Kidney epithelial cell (primary cell): ENCODE data around the gene REG4. TPM values are rescaled to one million over a fixed set of nuclear protein-coding genes. Genes with fewer than 3 reads are reported as not detected.

Experiments used
- DNase-seq: peaks from one replicate; pipeline ENCODE4 v3.0.0-alpha.2; 2010; ENCODE audit warnings: low read depth
- H3K27me3 ChIP-seq: 2 replicates; pipeline ENCODE4 v1.6.0; 2011; ENCODE audit warnings: low read length; ENCODE audit not compliant: control insufficient read depth, insufficient read depth
- H3K36me3 ChIP-seq: 2 replicates; pipeline ENCODE4 v1.5.1; 2011; ENCODE audit warnings: low read length; ENCODE audit not compliant: control insufficient read depth, insufficient read depth
- H3K4me3 ChIP-seq: 2 replicates; pipeline ENCODE4 v1.5.1; 2011; ENCODE audit warnings: low read depth, mild to moderate bottlenecking, control low read depth, low read length
- total RNA-seq: library from RNA; depleted of rRNA; stranded (reverse); fragments of >200 nt; gene quantifications from 2 replicates; pipeline ENCODE4 v1.2.3, GENCODE V29; 2015
- TF ChIP-seq, protein P1 (sequence below): IDR thresholded peaks from 2 replicates; pipeline ENCODE4 v1.5.1; 2011; ENCODE audit warnings: mild to moderate bottlenecking, moderate library complexity, low read length, control low read depth, inconsistent platforms; ENCODE audit not compliant: insufficient read depth, poor library complexity, severe bottlenecking

The REG4 gene
- total RNA-seq, 1 donor from 2014 or later = not detected

DNA sequence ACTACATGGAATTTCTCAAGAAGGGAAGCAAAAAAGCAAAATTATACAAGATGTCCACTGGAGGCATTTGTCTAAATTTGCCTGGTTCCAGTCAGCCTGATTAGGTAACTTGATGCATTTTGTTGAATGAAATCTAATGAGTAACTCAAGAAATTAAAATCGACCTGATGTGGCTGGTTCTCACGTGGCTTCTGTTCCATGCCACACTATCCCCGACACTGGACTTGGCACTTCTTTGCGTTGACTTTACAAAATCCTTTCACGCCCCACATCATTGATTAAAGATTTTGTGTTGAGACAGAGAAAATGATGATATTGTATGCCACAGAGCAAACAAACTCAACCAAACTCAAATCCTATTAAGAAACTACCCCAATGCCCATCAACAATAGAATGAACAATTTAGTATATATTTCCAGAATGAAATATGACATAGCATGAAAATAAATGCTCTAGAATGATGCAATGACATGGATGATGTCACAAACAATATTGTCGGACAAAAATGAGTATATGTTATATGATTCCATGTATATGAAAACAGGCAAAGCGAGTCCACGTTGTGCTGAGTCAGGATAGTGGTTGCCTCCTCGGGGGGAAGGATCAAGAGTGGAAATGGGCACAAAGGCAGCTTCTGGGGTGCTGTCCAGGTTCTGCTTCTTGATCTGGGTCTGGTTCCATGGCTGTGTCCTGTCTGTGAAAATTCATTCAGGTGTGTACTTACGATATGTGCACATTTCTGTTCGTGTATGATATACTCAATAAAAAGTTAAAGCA is 29.6 kb downstream of the REG4 start:
- Histone ChIP-seq H3K27me3 (no peaks in the 10 kb centered on the region), H3K4me3 (no peak overlapping the region), H3K36me3 (no peaks in the 10 kb centered on the region)
- no peak for DNase-seq
- TF ChIP-seq, protein P1, sequence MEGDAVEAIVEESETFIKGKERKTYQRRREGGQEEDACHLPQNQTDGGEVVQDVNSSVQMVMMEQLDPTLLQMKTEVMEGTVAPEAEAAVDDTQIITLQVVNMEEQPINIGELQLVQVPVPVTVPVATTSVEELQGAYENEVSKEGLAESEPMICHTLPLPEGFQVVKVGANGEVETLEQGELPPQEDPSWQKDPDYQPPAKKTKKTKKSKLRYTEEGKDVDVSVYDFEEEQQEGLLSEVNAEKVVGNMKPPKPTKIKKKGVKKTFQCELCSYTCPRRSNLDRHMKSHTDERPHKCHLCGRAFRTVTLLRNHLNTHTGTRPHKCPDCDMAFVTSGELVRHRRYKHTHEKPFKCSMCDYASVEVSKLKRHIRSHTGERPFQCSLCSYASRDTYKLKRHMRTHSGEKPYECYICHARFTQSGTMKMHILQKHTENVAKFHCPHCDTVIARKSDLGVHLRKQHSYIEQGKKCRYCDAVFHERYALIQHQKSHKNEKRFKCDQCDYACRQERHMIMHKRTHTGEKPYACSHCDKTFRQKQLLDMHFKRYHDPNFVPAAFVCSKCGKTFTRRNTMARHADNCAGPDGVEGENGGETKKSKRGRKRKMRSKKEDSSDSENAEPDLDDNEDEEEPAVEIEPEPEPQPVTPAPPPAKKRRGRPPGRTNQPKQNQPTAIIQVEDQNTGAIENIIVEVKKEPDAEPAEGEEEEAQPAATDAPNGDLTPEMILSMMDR = no peak

DNA sequence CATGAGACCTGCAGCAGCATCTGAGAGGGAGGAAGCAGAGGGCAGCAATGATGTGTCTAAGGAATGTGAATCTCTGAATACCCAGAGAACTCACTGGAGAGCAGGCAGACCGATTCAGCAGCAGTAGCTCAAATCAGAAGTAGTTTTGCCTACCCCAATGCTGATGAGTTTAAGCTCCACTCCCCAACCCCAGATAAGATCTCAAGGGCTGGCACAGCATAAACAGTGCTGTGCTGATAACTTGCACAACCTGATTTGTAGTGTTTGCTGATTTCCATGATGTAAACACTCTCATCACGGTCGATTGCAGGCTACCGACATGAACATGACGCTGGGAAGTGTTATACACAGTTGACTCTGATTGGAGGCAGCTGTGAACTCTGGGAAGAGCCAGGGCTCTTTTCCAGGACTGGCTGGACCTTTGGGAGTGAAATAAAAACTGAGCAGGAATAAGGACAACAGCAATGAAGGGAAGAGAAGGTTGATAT is 31.3 kb downstream of the REG4 start:
- H3K36me3 ChIP-seq = no peaks in the 10 kb centered on the region
- H3K27me3 ChIP-seq = no peaks in the 10 kb centered on the region
- TF ChIP-seq, protein P1 = no peak
- no peak overlapping the region for H3K4me3 ChIP-seq
- no peak for DNase-seq

DNA sequence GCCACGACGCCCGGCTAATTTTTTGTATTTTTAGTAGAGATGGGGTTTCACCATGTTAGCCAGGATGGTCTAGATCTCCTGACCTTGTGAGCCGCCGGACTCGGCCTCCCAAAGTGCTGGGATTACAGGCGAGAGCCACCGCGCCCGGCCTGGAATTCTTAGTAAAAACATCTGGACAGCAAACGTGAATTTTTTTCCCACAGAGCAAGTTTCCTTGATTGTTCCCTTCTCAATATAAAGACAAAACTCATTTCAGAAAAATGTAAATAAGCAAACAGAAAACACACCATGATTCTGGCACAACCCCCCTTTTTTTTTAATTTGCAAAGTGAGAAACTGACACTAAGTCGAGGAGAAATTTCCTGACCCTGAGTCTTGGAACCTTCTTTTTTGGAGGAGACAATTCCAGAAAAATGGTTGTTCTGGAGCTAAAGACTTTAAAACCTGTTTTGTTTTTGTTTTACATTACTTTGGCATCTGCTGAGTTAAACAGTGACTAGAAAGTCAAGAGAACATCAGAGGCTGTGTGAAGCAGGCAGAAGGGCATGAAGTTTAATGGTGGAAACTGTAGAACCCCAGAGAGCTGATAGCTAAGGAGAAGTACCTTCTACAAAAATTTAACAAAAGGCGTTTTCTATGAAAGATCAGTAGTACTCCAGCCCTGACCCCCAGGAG is 32.2 kb downstream of the REG4 start:
- DNase-seq = no peak

DNA sequence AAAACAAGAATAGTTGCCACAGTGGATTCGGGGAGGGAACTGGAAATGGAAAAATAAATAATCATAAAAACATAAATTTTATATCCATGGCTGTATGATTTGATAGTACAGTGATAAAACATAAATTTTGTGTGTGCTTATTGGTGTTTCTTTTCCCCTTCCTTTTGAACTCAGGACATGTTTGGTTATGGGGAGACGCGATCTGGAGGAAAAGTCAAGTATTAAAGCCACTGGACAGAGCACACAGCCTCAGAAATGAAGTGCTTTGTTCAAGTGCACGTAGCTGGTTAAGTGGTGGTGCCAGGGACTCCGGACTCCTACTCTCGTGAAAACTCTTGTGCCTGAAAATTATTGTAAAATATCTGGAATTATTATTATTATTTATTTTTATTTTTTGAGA is 32.9 kb downstream of the REG4 start:
- TF ChIP-seq, protein P1 = no peak
- DNase-seq = no peak
- Histone ChIP-seq H3K27me3 (no peaks in the 10 kb centered on the region), H3K36me3 (no peaks in the 10 kb centered on the region), H3K4me3 (no peak overlapping the region)

More for the DNA sequence above, 32.2 kb downstream of the REG4 start:
- TF ChIP-seq, protein P1 = no peak
- Histone ChIP-seq H3K36me3 (no peaks in the 10 kb centered on the region), H3K27me3 (no peaks in the 10 kb centered on the region), H3K4me3 (no peak overlapping the region)

DNA sequence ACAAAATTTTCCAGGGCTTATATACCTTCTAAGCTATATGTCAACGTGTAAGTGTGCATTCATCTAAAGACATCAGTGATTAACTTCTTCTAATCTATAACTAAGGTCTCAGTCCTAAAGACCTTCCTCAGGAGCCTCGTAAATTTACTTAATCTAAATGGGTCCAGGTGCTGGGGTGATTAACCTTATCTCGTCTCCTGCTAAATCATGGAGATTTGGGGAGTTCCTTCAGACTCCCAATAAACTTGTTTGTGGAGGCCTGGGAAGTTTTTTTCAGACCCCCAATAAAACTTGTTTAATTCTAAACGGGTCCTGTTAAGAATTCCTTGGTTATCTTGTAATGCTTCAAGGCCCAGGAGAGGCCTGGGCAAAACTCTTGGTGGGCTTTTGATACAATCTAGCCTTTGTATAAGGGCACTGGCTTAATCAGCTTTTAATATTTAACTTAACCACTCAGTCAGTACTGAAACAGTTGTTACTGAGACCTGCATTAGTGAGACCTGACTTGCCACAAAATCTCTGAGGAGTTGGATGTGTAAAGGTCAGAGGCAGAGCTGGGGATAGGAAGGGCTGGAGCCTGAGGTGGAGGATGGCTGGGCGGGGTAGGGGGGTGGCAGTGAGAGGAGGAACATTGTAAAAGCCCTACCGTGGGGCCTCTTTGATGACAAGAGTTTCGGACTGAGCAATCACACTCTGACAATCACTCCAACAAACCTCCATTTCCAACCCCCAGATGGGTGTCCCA is 36.3 kb downstream of the REG4 start:
- H3K4me3 ChIP-seq = no peak overlapping the region
- no peaks in the 10 kb centered on the region for H3K36me3 ChIP-seq
- DNase-seq = no peak
- TF ChIP-seq, protein P1 = no peak
- no peaks in the 10 kb centered on the region for H3K27me3 ChIP-seq
